ENCODE results near the gene NFKB1.

The NFKB1 gene

GRCh38 chr4:102619776-102620631 is 118.8 kb downstream of the NFKB1 start:
- in situ Hi-C loops (cut with HindIII; ENCODE audit: low sequenced_read_pairs) = loop anchor here (25.0 kb wide), 1 partner anchor 392 kb away; the partner anchor contains the start of gene SLC9B1

DNA sequence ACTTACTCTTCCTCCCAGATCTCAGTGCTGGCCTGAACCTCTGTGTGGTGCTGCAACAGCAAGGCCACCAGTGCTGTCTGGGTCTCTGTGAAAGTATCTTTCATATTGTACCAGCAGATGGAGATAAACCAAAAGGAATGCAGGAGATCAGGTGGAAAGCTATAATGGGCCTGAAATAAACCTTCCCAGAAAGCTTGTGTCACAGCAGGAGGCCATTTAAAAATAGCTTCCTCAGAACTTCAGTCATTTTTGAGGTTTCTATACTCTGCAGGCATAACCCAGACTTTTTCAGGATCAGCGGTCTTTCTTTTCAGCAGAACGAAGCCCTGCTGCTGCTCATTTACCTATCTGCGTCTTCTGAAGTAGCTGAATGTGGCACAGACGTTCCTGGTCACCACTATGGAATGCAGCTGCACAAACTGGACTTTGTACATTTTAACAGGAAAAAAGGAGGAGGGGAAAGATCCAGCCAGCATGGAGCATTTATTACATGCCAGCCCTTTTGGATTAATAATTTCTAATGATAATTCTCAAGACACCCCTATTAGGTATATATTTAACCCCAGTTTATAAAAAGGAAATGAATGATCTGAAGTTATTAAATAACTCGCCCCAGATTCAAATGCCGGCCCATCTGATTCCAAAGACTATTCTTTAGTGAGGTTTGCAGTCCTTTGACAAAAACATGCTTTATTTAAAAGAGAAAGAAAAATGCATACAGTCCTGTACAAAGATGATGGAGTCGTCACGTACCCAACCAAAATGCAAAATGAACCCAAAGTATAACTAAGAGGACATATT is 119.7 kb downstream of the NFKB1 start:
- in situ Hi-C loops (cut with HindIII; ENCODE audit: low sequenced_read_pairs) = loop anchor here (25.0 kb wide), 1 partner anchor 391 kb away; the partner anchor contains the start of gene SLC9B1

DNA sequence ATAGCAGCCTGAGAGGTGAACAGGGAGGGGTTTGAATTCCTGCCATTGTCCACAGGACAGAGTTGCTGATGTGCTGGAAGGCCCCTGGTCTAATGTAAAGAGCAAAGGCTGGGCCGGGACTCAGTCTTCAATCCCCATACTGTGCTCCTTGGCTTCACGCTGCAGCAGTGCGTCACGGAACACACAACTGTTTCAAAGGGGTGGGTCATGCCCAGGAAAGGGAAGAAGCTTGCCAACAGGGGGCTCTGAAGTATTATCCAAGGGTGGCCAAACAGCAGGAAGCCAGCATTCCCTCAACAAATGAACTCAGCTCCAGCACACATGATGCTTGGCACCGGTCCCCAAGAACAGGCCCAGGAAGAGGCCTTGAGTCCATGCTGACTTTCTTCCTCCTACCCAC is 122.5 kb downstream of the NFKB1 start:
- in situ Hi-C loops (cut with HindIII; ENCODE audit: low sequenced_read_pairs) = loop anchor here (25.0 kb wide), 1 partner anchor 389 kb away; the partner anchor contains the start of gene SLC9B1

DNA sequence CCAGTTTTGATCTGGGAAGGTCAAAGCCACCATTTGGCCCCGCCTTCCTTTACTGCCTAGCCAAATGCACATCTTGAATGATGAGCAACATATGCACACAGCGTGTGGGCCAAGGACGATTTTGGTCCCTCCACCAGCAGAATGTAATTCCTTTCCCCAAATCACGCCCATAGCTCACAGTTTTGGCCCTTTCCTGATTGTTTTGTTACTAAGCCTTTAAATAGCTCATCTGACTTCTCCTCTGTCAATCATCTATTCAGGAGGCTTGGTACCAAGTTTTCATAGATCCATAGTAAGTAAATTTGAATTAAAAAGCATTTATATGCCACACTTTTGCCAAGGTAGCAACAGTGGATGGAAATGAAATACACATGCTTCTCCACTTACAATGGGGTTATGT is 123.3 kb downstream of the NFKB1 start:
- in situ Hi-C loops (cut with HindIII; ENCODE audit: low sequenced_read_pairs) = loop anchor here (25.0 kb wide), 1 partner anchor 388 kb away; the partner anchor contains the start of gene SLC9B1

GRCh38 chr4:102625232-102625930 is 124.2 kb downstream of the NFKB1 start:
- in situ Hi-C loops (cut with HindIII; ENCODE audit: low sequenced_read_pairs) = no loop called here

DNA sequence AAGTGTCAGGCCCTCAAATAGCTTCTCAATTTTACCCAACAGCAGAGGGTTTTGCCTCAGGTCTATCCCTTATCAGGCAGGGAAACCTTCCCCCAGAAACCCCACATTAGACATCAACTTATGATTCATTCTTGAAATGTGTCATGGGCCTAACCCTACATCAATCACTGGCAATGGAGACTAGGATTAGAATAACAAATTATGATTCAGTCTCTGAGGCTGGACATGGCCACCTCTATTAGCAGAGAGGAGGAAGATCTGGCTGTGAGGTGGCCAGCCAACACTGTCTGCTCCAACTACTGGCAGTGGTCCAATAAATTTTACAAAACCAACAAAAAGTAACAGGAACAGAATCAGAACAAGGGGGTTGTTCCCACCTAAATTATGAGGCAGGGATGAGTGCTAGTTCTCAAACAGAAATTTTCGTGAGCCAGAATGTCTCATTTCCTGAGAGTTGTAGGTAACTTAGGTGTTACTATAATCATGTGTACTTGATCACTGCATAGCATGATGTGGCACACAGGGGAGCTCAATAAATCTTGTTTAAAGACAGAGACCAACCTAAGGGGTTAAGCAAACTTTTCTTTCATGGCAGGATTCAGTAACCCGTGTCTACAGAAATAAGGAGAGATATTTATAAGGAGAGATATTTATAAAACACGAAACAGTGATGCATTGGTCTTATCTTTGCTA is 126.8 kb downstream of the NFKB1 start:
- in situ Hi-C loops (cut with HindIII; ENCODE audit: low sequenced_read_pairs) = no loop called here

DNA sequence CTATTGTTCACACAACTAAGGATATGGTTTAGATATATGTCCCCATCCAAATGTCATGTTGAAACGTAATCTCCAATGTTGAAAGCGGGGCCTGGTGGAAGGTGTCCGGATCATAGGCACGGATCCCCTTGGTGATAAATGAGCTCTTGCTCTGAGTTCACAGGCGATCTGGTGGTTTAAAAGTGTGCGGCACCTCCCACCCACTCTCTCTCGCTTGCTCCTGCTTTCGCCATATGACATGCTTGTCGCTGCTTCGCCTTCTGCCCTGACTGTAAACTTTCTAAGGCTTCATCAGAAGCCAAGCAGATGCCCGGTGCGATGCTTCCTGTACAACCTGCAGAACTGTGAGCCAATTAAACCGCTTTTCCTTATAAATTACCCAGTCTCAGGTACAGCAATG is 128.5 kb downstream of the NFKB1 start:
- in situ Hi-C loops (cut with HindIII; ENCODE audit: low sequenced_read_pairs) = no loop called here

- in situ Hi-C loops (cut with HindIII; ENCODE audit: low sequenced_read_pairs) = no loop called here
These were observed 130.5 kb downstream of the NFKB1 start for GRCh38 chr4:102631616-102632015.

- in situ Hi-C loops (cut with HindIII; ENCODE audit: low sequenced_read_pairs) = no loop called here
These were observed 131.3 kb downstream of the NFKB1 start for GRCh38 chr4:102632241-102633065.

- in situ Hi-C loops (cut with HindIII; ENCODE audit: low sequenced_read_pairs) = no loop called here
These were observed 131.9 kb downstream of the NFKB1 start for GRCh38 chr4:102633100-102633499.

DNA sequence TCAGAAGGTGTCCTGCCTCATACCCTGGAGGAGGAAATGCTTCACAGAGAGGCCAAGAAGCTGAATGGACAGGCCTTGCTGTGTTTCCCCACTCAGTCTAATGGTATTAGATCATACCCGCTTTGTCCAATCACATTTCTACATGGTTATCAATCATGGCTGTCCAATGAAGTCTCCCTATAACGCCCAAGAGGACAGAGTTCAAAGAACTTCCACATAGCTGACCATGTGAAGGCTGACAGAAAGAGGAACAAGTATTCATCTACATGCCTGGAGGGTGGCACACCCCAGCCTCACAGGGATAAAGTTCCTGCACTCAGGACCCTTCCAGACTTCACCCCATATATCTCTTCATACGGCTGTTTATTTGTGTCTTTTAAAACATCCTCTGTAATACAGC is 136.2 kb downstream of the NFKB1 start:
- in situ Hi-C loops (cut with HindIII; ENCODE audit: low sequenced_read_pairs) = no loop called here

DNA sequence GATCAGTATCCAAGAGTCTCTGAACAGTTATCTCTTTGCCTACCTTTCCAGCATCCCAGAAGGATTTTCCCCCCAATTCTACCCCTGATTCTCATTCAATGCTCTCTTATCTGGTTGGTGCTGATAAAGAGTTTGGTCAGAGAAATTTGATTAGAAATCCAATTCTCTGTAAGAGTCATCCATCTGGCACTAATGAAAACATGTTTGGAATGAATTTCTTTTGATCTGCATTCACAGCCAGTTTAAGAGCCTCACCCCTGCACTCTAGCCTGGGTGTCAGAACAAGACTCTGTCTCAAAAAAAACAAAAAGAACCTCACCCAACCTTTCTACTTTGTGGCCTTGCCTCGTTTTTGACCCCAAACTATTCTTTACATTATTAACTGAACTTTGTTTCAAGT is 137.5 kb downstream of the NFKB1 start:
- in situ Hi-C loops (cut with HindIII; ENCODE audit: low sequenced_read_pairs) = no loop called here

DNA sequence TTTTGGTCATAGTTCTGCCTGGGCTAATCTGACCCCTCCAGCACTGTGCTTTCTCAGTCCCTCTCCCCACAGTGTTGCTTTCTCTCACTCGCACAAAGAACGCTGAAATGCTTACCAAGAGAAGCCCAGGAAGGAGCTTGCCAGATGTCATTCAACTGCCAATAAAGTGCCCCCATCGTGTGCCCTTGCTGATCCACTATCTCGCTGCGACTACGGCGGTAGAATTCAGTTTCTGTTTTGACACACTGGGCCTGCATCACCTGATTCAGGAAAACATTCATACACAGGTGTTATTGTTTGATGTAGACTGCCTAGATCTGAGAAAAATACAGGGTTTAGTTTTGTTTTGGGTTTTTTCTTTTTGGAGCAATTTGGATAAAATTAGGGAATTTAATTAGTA is 138.4 kb downstream of the NFKB1 start:
- in situ Hi-C loops (cut with HindIII; ENCODE audit: low sequenced_read_pairs) = no loop called here

DNA sequence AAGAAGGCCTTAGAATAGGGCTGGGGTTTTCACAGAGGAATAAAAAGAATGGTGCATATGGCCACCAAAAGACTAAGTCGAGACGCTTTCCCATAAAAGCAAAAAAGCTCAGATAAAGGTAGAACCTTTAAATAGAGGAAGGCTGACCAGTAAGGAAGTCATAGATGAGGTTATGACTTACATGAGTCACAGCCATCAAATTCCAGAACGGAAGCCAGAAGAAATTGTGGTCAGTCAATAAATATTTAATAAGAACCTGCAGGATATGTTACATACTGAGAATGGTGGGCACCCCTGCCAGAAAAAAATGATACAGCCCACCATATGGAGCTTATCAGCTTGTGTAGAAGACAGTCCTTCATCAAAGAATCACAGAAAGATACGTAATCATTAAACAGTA is 139.5 kb downstream of the NFKB1 start:
- in situ Hi-C loops (cut with HindIII; ENCODE audit: low sequenced_read_pairs) = no loop called here

GRCh38 chr4:102641793-102642192 is 140.6 kb downstream of the NFKB1 start:
- in situ Hi-C loops (cut with HindIII; ENCODE audit: low sequenced_read_pairs) = no loop called here

GRCh38 chr4:102642631-102643298 is 141.6 kb downstream of the NFKB1 start:
- in situ Hi-C loops (cut with HindIII; ENCODE audit: low sequenced_read_pairs) = no loop called here

GRCh38 chr4:102647117-102647516 is 146.0 kb downstream of the NFKB1 start:
- in situ Hi-C loops (cut with HindIII; ENCODE audit: low sequenced_read_pairs) = no loop called here

- in situ Hi-C loops (cut with HindIII; ENCODE audit: low sequenced_read_pairs) = no loop called here
These were observed 156.0 kb downstream of the NFKB1 start for GRCh38 chr4:102657206-102657605.

DNA sequence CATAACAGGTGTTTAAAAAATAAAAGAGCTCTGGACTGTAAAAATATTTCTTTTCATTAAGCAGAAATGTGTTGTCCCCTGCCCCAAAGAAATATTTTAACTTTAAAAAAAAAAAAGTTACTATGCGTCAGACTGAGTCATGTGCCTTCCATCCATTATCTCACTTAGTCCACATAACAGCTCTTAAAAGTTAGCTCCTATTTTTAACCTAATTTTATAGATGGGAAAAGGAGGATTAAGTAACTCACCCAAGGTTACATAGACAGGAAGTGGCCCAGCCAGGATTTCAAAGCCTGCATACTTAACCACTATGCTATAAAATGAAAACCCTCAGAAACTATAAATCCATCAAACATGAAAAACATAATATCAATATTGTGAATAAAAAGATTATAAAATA is 161.9 kb downstream of the NFKB1 start:
- in situ Hi-C loops (cut with HindIII; ENCODE audit: low sequenced_read_pairs) = no loop called here

All from DLD1 (cell line).